Astrocyte of the spinal cord (primary cell): Measurements from ENCODE around the gene GGN.
A peak's percentile ranks its signal among the peaks of the same experiment; 100 is the strongest.

ENCODE experiments used
- DNase-seq: peaks from one replicate; pipeline ENCODE4 v3.0.0; 2011; ENCODE audit warnings: low read depth, low spot score
- H3K4me3 ChIP-seq: 2 replicates; pipeline ENCODE4 v1.5.1; 2011; ENCODE audit warnings: low read depth, mild to moderate bottlenecking, low read length, moderate library complexity
- CTCF ChIP-seq: IDR thresholded peaks from 2 replicates; pipeline ENCODE4 v1.5.1; 2012; ENCODE audit warnings: low read depth, mild to moderate bottlenecking, low read length, inconsistent platforms
- in situ Hi-C: cut with HindIII; loops from 2 replicates; pipeline ENCODE4 v1.10.0; 2017; ENCODE audit warnings: low sequenced_read_pairs

GGN gene

DNA sequence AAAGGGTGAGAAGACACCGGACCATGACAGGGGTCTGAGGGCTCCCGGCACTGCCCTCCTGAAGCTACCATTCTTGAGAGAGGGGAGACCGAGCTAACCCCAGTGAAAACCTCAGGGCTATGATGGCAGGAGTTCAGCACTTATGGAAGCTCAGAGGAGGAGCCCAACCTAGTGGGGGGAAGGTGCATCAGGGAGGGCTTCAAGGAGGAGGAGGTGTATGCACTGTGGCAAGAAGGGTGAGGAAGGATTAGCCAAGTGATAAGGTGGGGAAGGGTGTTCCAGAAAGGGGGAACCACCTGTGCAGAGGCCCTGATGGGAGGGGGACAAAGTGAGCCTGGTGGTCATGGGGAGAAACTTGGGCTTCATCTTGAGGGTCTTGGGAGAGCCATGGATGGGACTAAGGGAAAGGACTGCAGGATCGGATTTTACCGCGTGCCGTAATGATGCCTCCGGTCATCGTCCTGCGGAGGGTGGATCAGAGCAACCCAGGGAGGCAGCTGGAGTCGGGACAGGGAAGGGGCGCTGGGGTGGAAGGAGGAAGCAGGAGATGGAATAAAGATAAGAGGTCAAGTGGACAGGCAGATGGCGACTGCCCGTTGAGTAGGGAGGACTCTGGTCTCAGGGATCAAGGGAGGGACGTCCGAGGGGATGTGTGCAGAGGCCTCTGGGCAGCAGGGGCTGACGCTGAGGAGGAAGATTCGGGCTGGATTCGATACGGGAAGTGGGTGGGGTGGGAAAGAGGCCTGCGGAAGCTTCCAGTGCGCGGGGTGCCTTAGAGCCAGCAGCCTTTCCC is 26.8 kb downstream of the GGN start:
- peak overlapping the region; percentile 56 for H3K4me3 ChIP-seq
- DNase-seq, result no peak
- in situ Hi-C loops, result no loop called here
- TF ChIP-seq CTCF, result no peak

DNA sequence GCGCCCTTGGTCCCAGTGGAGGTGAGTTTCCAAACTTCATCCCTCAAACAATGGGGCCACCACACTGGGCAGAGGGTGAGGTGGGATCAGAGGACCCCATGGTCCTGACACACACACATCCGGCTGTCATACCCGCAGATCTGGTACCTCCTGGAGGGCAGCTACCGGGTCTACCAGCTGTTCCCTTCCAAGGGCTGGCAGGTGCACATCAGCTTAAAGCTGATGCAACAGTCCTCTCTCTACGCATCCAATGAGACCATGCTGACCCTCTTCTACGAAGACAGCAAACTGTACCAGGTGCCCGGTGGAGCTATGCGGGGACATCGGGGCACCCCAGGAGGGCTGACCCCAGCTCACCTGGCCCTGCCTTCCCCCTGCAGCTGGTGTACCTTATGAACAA is 27.5 kb downstream of the GGN start:
- in situ Hi-C loops, result no loop called here
- DNase-seq, result no peak
- no peak overlapping the region for H3K4me3 ChIP-seq
- TF ChIP-seq CTCF, result no peak

- TF ChIP-seq CTCF, result no peak
- no peak overlapping the region for H3K4me3 ChIP-seq
- DNase-seq, result no peak
- in situ Hi-C loops, result no loop called here
Observed at GRCh38 chr19:38359242-38360021, 28.4 kb downstream of the GGN start.

GRCh38 chr19:38358071-38358470 is 29.8 kb downstream of the GGN start:
- no peak overlapping the region for H3K4me3 ChIP-seq
- DNase-seq, result no peak
- no peak for TF ChIP-seq CTCF
- in situ Hi-C loops, result no loop called here

DNA sequence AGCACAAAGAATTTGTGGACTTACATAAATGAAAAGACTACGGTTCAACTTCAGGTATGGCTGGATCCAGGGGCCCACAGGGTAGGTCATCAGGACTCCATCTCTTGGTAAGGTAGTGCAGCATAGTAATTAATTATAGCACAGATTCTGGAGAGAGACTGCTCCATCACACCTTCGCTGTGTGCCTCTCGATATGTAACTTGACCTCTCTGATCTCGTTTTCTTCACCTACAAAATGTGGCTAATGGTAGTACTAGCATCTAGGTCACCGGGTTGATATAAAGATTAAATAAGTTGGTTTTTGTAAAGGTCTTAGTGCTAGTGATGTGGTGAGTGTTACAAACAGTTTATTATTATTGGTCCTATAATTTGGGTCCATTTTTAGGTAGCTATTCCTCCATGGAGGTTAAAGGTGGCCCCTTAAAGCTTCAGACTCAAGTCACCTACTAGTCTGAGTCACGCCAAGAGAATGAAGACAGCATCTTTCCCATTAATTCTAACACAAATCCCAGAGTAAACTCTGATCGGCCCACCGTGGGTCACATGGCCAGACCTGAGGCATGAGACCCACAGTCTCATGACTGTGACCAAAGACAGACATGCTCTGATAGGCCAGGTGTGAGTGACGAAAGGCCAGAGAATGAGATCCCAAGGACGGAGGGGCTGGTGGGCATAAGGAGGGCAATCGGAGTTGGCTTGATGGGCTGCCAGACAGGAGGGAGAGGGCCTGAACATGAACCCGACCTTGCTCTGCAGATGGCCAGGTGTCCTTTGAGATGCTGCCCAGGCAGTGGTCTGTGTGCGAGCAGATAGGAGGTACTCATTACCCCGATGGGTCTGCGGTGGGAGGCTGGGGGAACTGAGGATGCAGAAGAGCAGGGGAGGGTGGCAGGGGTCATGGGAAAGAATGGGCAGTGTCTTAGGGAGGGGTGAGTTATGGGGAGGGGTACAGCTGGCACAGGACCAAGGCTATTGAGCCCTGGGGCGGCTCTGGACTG is 31.8 kb downstream of the GGN start:
- H3K4me3 ChIP-seq, result no peak overlapping the region
- in situ Hi-C loops, result no loop called here
- TF ChIP-seq CTCF, result no peak
- DNase-seq, result no peak

GRCh38 chr19:38352611-38353010 is 35.2 kb downstream of the GGN start:
- in situ Hi-C loops, result no loop called here
- DNase-seq, result no peak
- no peak for TF ChIP-seq CTCF
- H3K4me3 ChIP-seq, result no peak overlapping the region
